ENCODE data around the gene RALGAPA2.

- TF ChIP-seq POLR2A (IDR thresholded peaks at IDR 0.05) (no peak), CTCF (IDR thresholded peaks at IDR 0.05) (no peak), EP300 (IDR thresholded peaks at IDR 0.05) (no peak)
Observed at GRCh38 chr20:20547221-20547875, 165.1 kb downstream of the RALGAPA2 start.

All from ovary (tissue), 3 donors.